Fibroblast of upper back skin (primary cell): Measurements from ENCODE around the gene SLC6A4.
A peak's percentile ranks its signal among the peaks of the same experiment; 100 is the strongest.
"Not testable (repeated sequence)": the region's sequence is repeated elsewhere in the genome, so short reads cannot be mapped to it uniquely, and the experiment has no call there.

ENCODE experiments used
- DNase-seq: peaks from one replicate; pipeline ENCODE4 v3.0.0-alpha.2; 2013

Gene SLC6A4

DNA sequence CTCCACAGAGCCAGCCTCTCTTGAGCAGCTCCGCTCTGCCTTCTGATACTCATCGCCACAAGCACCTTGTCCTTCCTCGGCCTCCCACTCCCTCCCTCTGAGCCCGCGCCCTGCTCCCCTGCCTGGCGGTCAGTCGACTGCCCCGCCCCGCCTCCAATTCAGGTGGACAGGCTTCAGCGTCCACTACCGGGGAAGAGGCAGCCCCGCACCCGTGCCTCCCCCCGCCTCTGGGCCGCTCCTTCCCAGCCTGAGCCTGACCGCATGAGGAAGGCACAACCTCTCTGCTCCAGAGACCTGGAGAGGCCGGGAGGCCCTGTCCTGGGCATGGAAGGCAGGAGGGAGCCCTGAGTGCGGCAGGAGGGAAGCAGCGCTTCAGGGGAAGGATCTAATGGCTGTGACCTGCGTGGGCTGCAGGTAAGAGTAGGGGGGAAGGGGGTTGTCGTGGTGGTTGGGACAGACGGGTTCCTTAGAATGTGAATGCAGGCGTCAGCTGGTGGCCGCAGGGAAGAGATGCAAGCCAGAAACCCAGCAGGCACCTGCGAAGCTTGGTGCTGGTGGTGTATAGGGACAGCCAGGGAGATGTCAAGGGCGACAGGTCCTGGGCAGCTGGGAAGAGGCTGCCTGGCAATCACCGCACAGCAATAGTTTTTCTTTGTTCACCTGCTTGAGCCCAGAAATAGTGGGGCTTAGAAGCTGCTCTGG lies 3.0 kb upstream of the SLC6A4 start:
- DNase-seq = no peak

DNA sequence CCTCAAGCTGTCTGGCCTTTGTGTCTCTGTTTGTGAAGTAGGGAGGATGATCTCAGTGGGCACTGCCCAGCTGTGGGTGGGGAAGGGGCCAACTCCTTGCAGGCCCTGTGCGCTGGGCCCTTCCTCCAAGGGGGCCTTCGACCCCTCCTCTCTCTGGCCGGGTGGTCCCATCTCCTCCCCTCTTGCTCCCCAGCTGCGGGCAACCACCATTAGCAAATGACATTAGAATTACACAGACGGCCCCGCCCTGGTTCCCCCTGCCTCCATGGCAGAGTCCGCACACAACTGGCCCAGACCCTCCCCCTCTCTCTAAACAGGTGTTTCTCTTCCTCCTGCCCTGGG lies 2.5 kb upstream of the SLC6A4 start:
- DNase-seq = no peak

DNA sequence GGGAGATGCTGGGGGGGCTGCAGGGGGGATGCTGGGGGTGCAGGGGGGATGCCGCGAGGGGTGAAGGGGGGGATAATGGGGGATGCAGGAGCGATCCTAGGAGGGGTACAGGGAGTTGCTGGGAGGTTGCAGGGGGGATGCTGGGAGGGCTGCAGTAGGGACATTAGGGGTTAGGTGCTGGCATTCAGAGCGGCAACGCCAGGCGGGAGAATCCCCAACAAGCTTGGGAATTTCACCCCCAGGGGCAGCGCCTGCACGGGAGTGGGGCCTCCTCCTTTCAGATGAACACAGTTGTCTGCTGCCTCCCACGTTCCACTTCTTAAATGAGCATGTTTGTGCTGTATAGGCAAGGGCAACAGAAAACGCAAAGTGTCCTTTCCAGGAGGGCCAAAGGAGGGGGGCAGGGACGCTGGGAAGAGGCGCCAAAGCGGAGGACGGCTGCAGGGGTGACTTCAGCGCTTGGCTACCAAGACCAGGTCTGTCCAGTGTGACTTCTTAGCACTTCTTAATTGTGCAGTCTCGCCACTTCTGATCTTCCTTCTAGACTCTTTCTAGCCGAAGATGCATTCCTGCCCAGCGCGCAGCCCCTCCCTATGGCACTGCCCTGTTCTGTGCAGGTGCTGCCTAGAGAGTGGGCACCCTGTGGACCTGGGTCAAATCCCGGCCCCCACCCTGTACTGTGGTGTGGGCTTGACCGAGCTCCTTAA lies 2.0 kb upstream of the SLC6A4 start:
- DNase-seq = no peak

DNA sequence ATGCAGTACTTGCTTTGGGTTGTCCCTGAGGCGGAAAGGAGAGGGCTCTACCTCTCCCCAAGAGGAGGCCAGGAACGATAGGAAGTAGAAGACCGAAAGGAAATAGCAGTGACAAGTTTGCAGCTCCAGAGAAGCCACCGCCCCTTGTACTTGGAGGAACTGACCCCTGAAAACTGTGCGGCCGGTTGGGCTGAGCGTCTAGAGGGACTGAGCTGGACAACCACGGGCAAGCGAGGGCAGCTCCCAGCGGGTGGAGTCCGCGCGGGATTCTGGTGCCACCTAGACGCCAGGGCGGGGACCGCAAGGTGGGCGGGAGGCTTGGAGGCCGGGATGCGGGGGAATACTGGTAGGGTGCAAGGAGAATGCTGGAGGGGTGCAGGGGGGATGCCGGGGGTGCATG lies 1.3 kb upstream of the SLC6A4 start:
- DNase-seq = no peak

DNA sequence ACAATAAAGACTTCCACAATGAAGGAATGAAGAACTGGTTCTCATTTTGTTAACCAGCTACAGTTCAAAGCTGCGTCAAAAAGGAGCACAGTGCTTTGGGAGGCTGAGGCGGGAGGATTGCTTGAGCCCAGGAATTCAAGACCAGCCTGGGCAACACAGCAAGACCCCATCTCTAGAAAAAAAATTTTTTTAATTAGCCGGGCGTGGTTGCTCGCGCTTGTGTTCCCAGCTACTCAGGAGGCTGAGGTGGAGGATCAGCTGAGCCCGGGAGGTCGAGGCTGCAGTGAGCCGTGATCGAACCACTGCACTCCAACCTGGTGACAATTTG lies 764 bp upstream of the SLC6A4 start:
- no peak for DNase-seq

DNA sequence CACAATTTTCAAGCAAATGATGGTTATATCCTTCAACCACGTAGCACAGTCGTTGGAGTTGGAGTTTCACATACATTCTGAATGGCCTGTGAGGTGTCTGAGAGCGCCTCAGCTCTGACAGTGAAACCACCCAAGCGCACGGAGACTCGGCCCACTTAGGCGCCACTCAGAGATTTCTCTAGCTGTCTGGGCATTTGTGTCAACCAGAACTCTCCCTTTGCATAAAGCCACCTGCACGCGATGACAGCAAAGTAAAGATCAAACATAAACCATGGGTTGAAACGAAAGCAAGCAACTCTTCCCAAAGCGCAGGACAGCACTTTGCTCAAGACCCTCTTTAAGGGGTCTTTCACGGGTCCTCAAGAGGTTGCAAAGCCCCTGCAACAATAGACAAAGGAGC lies 533 bp downstream of the SLC6A4 start:
- DNase-seq = no peak

DNA sequence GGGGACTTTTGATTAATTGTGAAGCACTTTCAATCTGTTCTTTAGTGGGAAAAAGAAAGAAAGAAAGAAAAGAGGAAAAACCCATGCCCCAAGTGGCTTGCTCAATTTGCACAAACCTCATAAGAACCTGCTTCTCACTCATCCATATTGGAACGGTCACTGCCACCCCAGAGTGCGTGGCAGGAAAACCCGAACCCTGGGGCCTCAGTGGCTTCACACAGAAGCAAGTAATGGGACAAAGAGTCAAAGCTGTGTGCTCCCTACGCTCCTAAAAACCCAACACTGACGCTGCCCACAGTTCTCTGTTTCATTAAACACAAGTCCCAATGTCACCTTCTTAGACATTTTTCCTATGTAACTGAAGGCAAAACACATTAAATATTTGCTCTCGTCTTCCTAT lies 1.2 kb downstream of the SLC6A4 start:
- DNase-seq = no peak

DNA sequence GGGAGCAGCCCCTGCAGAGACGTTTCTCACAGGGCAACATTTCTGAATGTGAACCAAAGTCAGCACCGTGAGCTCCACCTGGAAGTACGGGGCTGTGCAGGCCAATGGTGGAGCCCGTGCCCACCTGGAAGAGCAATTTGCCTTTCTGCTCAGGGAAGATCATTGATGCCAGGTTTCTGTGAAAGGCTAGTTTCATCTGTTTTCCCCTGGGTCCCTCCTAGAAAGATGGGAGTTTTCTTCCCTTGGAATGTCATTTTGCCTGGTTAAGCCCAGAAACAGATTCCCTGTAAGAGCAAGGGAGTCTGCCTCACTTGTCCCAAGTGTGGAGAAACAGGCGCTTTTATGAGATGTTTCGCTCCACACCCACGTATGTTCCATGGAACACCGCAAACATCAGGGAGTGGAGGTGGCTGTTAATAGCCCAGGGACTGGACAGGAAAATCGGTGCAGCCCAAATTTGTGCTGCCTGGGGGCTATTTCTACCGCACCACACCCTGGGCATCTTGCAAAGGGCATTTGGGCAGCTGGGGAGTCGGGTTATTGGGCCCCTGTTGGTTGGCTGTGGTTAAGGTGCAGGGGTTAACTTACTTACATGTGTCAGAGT lies 2.6 kb downstream of the SLC6A4 start:
- no peak for DNase-seq

DNA sequence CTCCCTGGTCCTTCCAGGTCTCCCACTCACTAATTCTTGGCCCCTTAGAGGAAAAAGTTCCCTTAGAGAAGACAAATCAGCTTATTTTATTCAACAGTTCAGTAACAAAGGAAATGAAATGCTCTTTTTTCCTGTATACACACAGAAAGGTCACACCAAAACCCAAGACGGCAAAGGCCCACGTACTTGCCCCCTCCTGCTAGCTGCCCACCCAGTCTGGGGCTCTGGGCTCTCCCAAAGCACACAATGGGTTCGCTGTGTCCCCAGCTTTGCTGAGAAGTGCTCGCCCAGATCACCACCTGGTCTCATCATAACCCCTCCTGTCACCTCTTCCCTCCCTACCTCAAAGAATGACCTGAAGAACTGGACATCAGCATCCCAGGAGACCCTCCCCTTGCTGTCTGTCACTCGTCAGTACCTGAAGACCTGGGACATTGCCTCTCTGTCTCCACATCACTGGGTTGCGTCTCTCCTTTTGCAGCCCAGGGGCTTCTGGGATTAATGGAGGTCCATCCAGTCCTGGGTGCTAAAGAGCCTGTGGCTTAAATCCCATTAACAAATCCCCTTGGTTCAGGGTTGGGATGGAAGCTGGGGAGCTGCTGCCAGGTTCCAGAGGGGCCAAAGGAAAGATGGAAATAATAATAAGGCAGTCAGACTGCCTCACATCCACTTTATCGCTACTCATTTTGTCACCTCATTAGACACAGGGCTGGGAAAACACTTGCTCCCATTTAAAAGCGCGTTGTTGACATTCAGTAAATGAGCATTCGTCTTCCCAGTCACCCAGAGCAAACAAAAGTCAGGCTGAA lies 3.3 kb downstream of the SLC6A4 start:
- DNase-seq = no peak

DNA sequence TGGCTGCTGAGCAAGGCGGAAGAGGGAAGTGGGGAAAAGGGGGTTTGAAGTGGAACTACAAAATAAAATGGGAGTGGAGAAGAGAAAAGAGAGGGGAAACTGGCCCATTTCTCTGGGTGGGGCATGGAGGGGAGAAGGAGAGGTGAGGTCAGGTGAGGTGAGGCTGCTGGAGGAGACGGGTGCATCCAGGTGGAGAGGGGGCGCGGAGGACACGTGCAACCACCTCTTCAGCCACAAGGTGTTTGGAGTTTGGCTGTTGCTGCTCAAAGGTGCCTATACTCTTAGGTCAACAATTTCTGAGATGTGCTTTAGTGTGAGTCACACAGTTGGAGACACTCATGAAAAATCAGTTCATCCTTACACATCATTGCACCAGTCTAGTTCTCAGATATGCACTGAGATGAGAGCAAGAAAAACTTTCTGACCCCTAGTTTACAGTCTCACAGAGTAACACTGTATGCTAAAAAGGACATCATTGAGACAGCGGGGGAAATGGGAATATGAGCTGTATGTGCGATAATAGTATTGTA lies 4.8 kb downstream of the SLC6A4 start:
- DNase-seq = peak; percentile 33

DNA sequence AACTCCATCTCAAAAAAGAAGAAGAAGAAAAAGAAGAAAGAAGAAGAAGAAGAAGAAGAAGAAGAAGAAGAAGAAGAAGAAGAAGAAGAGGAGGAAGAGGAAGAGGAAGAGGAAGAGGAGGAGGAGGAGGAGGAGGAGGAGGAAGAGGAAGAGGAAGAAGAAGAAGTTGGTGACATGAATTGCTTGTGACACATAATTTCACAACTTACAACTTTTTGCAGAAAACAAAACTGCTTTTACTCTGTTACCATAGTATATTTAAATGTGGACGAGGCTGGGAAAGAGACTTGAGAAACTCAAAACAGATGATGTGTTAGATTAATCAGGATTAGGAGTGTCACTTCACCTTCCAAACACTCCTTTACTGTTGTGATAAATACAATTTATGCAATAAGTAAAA lies 5.5 kb downstream of the SLC6A4 start:
- DNase-seq = not testable (repeated sequence)

DNA sequence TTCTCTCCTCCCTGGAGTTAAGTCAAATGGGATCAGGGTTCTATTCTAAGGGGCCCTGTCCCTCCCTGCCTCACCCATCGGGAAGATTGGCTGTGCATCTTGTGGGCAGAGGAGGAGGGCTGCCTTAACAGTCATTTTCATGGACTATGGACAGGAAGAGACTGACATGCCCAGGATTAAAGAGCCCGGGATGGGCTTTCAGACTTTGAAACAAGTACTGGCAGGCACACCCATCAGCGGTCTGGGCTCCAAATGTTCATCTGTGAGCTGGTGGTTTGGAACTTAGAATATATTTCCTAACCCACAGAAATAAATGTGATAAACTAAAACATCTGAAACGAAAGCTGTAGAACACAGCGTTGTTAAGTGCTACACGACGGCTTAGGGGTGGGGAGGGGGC lies 6.5 kb downstream of the SLC6A4 start:
- peak; percentile 14 for DNase-seq

DNA sequence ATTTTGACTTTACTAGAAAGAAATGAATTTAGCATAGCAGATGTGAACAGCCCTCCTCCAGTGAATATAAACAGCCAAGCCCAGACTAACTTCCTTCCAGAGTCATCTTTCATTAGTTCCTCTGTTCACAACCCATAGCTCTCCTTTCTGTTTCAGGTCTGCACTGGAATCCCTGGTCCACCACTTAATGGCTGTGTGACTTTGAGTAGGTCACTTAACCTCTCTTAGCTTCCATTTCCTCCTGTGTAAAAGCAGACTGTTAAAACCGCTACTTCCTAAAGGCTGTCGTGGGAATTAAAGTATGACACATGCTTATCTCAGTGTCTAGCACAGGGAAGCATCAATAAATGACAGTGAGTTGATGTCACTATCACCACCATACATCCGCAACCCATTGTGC lies 7.5 kb downstream of the SLC6A4 start:
- DNase-seq = no peak

DNA sequence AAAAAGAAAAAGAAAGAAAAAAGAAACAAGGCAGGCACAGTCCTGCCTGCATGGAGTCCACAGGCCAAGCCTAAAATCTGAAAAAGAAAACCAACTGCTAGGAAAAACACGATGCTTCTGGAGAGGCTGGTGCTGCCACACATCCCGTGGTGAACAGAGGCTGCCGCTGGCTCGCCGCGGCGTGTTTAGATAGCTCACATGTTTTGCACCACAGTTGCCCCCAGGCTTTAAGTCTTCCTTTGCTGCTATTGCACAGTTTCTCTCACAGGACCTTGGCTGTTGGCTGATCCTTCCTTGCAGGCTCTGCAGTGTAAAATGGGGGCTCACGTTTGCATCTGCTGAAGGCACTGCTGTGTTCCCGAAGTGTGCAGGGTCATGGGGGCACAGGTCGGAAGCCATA lies 8.6 kb downstream of the SLC6A4 start:
- no peak for DNase-seq

DNA sequence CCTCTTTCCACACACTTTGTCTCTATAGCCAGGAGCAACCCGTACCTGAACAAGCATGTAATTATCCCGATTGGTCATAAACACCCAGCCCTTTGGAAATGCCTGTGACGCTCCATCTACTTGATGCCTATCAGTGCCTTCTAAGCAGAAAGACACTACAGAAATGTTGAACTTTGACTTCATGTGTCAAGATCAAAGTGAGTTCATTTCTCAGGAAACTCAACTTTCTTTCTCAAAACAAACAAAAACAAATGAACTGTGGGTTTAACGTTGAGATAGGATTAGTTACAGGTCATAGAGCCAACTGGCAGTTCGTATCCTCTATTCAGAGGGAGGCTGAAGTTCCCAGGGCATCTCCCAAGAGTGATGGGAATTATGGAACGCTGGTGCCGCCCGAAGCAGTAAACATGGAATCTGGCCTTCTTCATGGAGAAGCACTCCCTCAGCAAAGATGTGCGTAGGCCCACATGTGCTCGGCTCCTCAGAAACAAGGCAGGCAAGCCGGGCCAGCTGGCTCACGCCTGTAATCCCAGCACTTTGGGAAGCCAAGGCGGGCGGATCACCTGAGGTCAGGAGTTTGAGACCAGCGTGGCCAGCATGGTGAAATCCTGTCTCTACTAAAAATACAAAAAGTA lies 9.5 kb downstream of the SLC6A4 start:
- DNase-seq = no peak

DNA sequence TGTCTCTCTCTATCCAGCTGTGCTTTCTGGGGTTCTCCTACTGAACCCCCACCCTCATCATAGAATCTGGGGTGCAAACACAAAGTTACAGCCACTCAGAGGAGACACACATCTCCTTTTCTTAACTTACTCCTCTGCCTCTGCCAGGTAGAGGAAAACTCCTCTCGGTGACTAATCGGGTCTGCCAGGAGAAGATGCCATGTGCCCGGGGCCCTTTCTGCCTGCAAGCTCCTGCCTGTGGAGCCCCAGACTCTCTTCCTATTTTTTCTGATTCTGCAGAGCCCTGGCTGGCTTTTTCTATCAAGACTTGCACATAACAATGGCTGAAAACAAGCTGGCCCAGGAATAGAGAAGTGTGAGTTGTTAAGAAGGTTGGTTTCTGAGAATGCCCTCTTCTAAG lies 10.4 kb downstream of the SLC6A4 start:
- DNase-seq = no peak

DNA sequence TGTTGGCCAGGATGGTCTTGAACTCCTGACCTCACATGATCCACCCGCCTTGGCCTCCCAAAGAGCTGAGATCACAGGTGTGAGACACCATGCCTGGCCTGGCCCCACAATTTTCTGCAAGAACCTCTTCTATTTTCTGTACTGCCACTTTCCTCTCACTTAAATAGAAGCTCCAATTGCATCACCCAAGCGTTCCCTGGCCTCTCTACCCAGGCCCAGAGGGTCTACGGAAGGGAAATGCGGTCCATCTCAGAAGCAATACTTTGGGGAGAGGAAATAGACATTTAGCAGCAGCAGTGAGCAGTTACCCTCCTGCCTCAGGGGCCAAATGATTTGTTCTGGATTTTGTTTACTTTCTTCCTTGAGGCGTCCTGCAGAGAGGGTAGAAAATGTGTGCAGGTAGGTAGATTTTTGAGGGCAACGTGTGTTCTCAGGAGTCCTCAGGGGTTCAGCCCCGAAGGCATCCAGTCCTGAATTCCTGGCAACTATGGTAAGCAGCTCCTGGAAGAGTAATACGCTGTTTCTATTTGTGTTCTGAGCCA lies 11.0 kb downstream of the SLC6A4 start:
- DNase-seq = no peak

DNA sequence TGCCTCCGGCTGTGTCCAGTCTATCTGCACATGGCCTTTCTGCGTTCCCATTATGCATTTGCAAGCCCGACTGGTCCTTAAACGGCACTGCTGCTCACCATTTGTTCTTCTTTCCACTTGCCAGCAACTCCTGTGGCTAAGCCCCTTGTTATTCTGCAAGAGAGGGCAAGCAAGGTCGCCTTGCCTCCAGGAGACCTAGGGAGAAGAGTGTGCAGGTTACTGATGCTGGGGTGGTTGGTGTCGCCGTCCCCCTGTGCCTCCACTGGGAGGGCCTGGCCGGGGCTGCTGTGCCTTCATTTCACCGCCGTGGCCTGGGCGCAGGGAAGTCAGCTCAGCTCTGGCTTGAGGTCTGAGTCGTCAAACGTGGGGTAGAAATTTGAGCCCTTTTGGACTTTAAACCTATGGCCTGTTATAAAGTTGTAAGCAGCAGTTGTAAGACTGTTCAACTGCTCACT lies 12.7 kb downstream of the SLC6A4 start:
- no peak for DNase-seq

DNA sequence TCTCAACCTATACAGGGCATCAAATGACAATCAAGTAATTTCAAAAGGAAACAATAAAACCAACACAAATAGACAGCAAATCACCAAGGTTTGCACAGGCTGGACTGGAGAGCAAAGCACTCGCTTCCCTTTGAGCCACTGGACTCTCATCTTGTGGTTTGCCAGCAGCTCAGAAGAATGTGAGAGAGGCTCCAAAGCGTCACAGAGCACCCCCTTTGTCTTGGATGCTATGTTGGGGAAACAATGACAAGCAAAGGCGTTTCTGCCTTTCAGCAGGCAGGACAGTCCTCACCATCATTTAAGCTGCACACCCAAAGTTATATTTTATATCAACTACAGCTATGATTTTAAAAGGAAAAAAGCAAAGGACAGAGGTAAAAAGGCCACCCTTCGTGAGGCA lies 13.2 kb downstream of the SLC6A4 start:
- no peak for DNase-seq

DNA sequence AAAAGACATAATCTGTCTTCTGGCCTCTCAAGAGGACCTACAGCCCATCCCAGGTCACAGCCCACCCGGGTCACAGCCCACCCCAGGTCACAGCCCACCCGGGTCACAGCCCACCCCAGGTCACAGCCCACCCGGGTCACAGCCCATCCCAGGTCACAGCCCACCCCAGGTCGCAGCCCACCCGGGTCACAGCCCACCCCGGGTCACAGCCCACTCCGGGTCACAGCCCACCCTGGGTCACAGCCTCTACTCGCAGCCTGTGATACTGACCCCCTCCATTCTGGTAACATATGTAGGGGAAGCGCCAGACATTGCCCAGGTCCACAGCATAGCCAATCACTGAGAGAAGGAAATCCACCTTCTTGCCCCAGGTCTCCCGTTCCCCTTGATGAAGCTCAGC lies 14.2 kb downstream of the SLC6A4 start:
- no peak for DNase-seq

DNA sequence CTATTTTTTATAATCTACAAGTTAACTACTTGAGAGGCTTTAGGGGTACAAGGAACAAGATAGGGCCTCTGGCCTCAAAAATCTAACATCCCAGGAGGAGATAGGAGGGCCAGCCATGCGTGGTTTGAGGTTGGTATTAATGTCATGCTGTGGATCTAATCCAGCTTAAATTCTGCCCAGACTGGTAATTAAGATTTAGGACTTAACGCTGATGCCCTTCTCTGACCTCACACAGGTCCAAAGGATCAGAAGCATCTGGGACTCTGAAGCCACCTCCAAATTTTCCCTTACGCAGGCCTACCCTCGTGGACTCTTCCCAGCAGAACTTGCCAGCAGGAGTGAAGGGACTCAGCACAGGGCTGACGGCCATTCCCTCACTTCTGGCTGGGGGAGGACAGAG lies 15.1 kb downstream of the SLC6A4 start:
- no peak for DNase-seq

DNA sequence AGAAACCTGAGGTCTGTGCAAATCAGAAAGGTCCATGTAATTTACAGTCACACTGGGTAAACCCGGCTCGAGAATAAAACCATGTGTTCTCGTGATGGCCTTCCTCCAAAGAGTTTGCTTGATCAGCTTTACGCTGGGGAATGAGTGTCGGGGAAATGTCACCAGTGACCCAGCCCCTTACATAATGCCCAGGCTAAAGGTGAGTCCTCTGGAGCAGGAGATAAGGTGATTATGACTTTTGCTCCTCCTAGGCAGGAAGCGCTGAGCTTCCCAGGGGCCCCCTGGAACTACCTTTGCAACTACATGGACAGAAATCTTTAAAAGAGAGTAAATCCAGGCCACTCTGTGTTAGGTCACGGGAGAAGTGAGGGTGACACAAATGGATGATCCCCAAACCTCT lies 15.7 kb downstream of the SLC6A4 start:
- no peak for DNase-seq

DNA sequence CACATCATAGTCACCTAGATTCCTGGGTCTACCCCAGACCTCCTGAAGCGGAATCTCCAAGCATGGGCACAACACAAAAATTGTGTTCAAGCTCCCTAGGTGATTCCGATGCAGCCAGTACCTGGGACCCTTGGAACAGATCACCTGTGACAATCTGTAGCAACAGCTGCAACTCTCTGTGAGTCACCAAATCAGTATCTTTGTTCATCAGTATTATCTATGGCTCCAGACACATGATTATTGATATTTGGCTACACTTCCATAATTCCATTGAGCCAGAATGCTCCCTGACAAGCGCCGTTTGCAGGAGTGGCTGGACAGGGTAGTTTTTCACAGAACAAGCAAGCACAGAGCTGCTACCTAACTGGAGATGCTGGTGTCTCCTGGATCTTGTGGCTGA lies 16.2 kb downstream of the SLC6A4 start:
- no peak for DNase-seq
